Effector memory CD8-positive, alpha-beta T cell (primary cell): Measurements from ENCODE around the gene C1orf146.

Experiments used
- ATAC-seq: fragments of 150-1000 bp; cut with Tn5 transposase; replicated peaks from 2 replicates; pipeline ENCODE4 v1.10.0; 2021; ENCODE audit warnings: mild to moderate bottlenecking, moderate library complexity
- DNase-seq, 3 experiments: peaks; one replicate each; pipeline ENCODE4 v3.0.0; 2021
- H3K27ac Mint-ChIP-seq, 2 donors: one replicate each; pipeline ENCODE4 v1.8.0; 2022; ENCODE audit warnings: mild to moderate bottlenecking in 2 of 2, mixed read lengths in 2 of 2, moderate library complexity in 2 of 2
- H3K27me3 Mint-ChIP-seq, 2 donors: one replicate each; pipeline ENCODE4 v1.8.0; 2022; ENCODE audit warnings: mixed read lengths in 2 of 2
- H3K36me3 Mint-ChIP-seq: one replicate; pipeline ENCODE4 v1.8.0; 2022; ENCODE audit warnings: mild to moderate bottlenecking, moderate library complexity, mixed read lengths; ENCODE audit not compliant: insufficient read depth
- H3K4me1 Mint-ChIP-seq, 2 donors: one replicate each; pipeline ENCODE4 v1.8.0; 2022; ENCODE audit warnings: low read depth in 2 of 2, mixed read lengths in 2 of 2
- H3K4me3 Mint-ChIP-seq, 2 donors: one replicate each; pipeline ENCODE4 v1.8.0; 2022; ENCODE audit warnings: mild to moderate bottlenecking in 2 of 2, mixed read lengths in 2 of 2, moderate library complexity in 2 of 2
- H3K9me3 Mint-ChIP-seq, 2 donors: one replicate each; pipeline ENCODE4 v1.8.0; 2022; ENCODE audit warnings: mixed read lengths in 2 of 2
- total RNA-seq, 9 experiments: gene quantifications; one replicate each; lab custom pipeline; 2026; lab: John Stamatoyannopoulos, UW

C1orf146 gene, protein sequence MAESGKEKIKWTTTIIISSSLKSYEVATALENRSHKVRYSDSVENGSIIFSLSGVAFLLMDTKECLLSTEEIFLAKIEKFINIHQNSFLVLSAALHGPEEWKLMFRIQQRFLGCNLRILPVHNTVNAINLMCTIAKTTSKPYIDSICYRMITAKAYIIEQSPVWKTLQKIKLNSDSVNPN
- total RNA-seq: 0 to 0.12 (median 0) reads per million in 9 experiments

DNA sequence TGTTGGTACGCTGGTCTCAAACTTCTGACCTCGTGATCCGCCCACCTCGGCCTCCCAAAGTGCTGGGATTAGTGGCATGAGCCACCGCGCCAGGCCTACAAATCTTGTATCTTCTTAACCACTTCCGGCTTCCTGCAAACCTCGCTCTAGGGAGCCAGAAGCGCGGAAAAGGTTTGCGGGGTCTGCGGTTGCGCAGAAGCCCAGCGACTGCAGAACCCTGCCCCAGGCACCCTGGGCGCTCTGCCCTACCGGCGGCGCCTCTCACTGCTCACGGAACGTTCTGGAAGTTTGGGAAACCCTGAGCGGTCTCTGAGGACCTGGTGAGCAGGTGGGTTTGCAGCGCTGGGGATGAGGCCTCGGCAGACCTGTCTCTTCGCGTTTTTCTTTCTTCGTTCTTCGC, at the start of gene C1orf146:
C1orf146 (plus strand) TSS at position 195 of the 400 bp plus-strand sequence. CDS start 13,506 bp downstream, outside the sequence.
- Mint-ChIP-seq H3K4me1 (no peaks in the 10 kb centered on the region), H3K27ac (no peak within 1 kb of the TSS), H3K4me3 (no peak within 1 kb of the TSS), H3K9me3 (no peaks in the 10 kb centered on the region), H3K27me3 (peaks cover 7 to 18% of the 10 kb centered on the region in 2 donors), H3K36me3 (no peaks in the 10 kb centered on the region)
- ATAC-seq (no peak), DNase-seq (no peak)

DNA sequence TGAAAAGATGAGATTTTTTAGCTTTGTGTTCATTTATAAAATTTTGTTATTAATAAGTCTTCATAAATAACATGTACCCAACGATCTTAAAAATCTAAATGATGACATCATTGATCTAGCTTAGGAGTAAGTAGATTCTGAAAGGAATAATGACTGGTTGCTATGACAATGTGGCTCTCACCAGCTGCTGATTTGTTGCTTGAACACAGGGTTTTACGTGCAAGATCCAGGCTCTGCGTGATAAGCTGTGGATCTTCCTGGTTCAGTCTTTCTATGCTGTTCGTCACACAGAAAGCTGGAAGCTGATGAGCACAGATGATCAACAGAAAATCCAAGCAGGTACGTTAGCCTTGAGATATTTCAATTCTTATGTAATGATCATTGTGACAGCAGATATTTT, 49.1 kb upstream of the C1orf146 start:
- DNase-seq: no peak
- no peaks in the 10 kb centered on the region for H3K9me3 Mint-ChIP-seq
- H3K4me1 Mint-ChIP-seq: no peaks in the 10 kb centered on the region
- H3K36me3 Mint-ChIP-seq: peaks cover 3% of the 10 kb centered on the region
- ATAC-seq: no peak
- no peak overlapping the region for H3K27ac Mint-ChIP-seq
- no peaks in the 10 kb centered on the region for H3K27me3 Mint-ChIP-seq
- H3K4me3 Mint-ChIP-seq: no peak overlapping the region

DNA sequence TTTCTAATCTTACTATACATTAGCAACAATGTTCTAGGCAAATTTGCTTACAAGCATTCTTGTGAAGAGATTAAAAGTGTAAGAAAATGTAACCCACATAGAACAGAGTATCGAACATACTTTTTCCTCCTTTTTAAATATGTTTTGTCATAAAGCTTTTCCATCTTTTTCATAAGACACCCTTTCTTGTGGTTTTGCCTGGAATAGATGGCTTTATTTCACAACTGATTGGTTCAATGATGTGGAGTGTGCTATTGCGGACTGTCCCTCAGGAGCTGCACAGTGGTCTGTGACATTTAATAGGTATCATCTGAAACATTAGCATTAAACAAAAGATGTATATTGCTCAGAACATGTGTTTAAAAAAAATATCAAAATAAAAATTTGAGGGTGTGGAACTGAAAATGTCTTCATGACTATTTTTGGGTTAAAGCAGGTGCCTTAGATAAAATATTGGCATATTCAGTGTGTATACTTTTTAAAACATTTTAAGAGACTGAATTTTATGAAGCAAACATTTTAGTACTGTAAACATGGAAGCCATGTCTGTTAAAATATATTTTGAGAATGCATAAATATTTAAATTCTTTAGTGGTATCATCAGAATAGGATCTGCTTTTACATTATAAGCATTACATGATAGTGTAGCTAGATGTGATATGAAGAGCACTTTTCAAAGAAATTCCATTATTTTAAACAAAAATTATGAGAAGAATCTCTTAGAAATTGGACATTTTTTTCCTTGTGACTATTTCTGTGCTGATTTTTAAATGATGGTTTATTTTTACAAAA, 48.3 kb upstream of the C1orf146 start:
- Mint-ChIP-seq H3K36me3 (peaks cover 3% of the 10 kb centered on the region), H3K4me1 (no peaks in the 10 kb centered on the region), H3K27me3 (no peaks in the 10 kb centered on the region), H3K9me3 (no peaks in the 10 kb centered on the region), H3K27ac (no peak overlapping the region), H3K4me3 (no peak overlapping the region)
- DNase-seq (no peak), ATAC-seq (no peak)

DNA sequence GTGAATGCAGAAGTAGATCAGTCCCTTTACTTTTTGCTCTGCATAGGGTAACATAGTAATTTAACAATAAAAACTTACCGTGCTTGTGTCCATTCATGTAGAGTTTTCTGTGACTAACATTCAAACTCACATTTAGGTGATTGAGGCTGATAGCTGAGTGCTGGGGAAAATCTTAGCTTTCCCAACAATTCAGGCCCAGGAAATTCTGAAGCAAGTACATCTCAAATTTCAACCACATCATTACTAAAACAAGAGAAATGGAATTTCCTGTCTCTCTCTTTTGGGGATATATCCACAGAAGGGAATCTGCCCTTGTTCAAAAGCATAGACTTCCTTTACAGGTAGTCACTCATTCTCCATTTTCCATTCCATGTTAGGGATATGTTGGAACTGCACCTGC, 33.1 kb upstream of the C1orf146 start:
- Mint-ChIP-seq H3K9me3 (no peaks in the 10 kb centered on the region), H3K4me1 (no peaks in the 10 kb centered on the region), H3K36me3 (no peaks in the 10 kb centered on the region), H3K4me3 (no peak overlapping the region), H3K27ac (no peak overlapping the region), H3K27me3 (peaks cover under 1 to 8% of the 10 kb centered on the region in 2 donors)
- ATAC-seq (no peak), DNase-seq (no peak)

DNA sequence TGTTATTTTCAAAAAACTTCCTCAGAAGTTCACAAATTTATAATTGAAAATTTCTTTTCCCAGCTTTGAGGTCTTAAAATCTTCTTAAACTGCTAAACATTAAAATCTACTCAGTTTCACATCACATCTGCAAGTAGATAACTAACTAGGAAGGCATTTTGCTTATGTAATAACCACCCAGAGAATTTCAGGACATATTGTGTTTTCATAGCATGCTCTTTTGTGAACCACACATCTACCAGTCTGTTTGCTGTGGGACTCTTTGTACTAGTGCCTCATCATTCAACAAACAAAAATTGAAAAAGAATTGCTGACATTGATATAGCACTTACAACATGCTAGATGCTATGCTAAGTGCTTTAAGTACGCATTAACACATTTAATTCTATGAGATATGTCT, 31.6 kb upstream of the C1orf146 start:
- Mint-ChIP-seq H3K9me3 (no peaks in the 10 kb centered on the region), H3K27ac (no peak overlapping the region), H3K4me3 (no peak overlapping the region), H3K36me3 (no peaks in the 10 kb centered on the region), H3K27me3 (peaks cover 8% of the 10 kb centered on the region in 2 donors), H3K4me1 (no peaks in the 10 kb centered on the region)
- ATAC-seq (no peak), DNase-seq (no peak)

DNA sequence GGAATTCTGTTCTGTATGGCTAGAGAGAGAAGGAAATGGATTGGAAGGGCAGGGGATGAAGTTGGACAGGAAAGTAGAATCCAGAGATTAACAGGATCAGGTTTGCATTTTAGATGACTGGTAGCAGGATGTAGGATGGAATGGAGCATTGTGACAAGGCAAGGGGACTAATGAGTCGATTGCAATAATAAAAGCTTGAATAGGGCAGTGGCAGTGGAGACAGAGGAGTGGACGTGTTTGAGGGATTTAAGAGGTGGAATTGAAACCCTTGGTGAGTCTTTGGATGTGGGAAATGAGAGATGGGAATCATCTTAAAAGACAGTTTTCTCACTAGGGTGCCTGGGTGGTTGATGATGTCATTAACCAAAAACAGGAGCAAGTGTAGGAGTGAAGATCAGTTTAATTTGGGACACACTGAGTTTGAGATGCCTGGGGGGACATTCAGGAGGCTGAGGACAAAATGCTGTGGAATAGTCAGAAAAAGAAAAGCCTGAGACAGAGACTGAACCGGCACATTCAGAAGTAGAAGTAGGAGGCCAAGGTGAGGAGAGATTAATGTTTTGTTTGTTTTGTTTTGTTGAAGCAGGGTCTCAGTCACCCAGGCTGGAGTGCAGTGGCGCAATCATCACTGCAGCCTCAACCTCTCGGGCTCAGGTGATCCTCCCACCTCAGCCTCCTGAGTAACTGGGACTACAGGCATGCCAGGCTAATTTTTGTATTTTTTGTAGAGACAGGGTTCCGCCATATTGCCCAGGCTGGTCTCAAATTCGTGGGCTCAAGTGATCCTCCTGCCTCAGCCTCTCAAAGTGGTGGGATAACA, 29.1 kb upstream of the C1orf146 start:
- ATAC-seq: no peak
- no peaks in the 10 kb centered on the region for H3K9me3 Mint-ChIP-seq
- H3K4me3 Mint-ChIP-seq: no peak overlapping the region
- no peaks in the 10 kb centered on the region for H3K4me1 Mint-ChIP-seq
- no peaks in the 10 kb centered on the region for H3K36me3 Mint-ChIP-seq
- no peak for DNase-seq
- peaks cover 18 to 20% of the 10 kb centered on the region in 2 donors for H3K27me3 Mint-ChIP-seq
- no peak overlapping the region for H3K27ac Mint-ChIP-seq

DNA sequence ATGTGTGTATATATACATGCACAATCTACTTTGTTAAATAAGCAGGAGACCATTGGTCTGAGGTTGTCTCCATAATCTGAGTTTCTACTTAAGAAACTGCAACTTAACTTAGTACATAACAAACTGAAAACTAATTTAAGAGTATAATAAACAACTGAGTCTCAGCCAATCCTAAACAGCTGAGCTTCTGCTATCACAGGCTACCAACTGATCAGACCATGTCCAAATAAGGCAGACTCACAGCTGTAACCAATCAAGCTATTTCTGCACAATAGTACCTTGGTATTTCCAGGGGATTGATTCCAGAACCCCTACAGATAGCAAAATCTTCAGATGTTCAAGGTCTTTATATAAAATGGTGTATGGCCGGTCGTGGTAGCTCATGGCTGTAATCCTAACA, 26.0 kb upstream of the C1orf146 start:
- Mint-ChIP-seq H3K36me3 (no peaks in the 10 kb centered on the region), H3K27me3 (peaks cover 27 to 28% of the 10 kb centered on the region in 2 donors), H3K9me3 (no peaks in the 10 kb centered on the region), H3K27ac (no peak overlapping the region), H3K4me3 (no peak overlapping the region), H3K4me1 (peaks cover 0 to under 1% of the 10 kb centered on the region in 2 donors)
- ATAC-seq (no peak), DNase-seq (no peak)

DNA sequence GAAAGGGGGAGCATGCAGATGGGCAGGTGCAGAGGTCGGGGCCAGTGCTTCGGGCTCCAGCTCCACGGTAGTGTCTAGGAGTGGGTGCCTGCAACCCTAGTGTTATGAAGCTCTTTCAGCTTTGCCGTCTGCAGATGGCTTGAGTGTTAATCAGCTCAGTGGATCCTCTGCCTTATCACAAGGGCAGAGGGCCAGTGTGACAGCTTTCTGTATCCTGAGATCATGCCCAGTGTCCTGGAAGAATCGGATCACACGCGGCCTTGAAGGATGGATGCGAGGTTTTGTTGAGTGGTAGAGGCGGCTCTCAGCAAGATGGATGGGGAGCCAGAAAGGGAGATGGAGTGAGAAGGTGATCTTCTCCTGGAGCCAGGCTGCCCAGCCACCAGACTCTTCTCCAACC, 25.5 kb upstream of the C1orf146 start:
- Mint-ChIP-seq H3K9me3 (no peaks in the 10 kb centered on the region), H3K4me3 (no peak overlapping the region), H3K27me3 (peaks cover 27 to 28% of the 10 kb centered on the region in 2 donors), H3K36me3 (no peaks in the 10 kb centered on the region), H3K27ac (peak overlapping the region in 1 of 2 donors; percentile 47), H3K4me1 (peaks cover 0 to 2% of the 10 kb centered on the region in 2 donors)
- no peak for ATAC-seq
- no peak for DNase-seq

DNA sequence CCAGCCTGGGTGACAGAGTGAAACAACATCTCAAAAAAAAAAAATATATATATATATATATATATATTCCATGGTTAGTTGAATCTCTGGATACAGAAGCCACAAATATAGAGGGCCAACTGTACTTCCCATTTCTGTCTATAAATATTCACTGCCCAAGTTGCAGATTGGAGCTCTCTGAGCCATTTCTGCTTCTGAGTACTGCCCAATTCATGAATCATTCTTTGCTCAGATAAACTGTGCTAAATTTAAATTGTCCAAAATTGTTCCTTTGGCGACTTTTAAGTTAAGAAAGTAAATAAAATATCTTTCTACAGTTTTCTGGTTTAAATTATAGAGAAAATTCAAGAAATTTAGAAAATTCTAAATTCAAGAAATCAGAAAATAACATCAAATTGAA, 23.2 kb upstream of the C1orf146 start:
- peaks cover 0 to 2% of the 10 kb centered on the region in 2 donors for H3K4me1 Mint-ChIP-seq
- no peak overlapping the region for H3K4me3 Mint-ChIP-seq
- H3K36me3 Mint-ChIP-seq: no peaks in the 10 kb centered on the region
- peaks cover 20 to 27% of the 10 kb centered on the region in 2 donors for H3K27me3 Mint-ChIP-seq
- ATAC-seq: no peak
- H3K9me3 Mint-ChIP-seq: no peaks in the 10 kb centered on the region
- H3K27ac Mint-ChIP-seq: no peak overlapping the region
- DNase-seq: no peak

DNA sequence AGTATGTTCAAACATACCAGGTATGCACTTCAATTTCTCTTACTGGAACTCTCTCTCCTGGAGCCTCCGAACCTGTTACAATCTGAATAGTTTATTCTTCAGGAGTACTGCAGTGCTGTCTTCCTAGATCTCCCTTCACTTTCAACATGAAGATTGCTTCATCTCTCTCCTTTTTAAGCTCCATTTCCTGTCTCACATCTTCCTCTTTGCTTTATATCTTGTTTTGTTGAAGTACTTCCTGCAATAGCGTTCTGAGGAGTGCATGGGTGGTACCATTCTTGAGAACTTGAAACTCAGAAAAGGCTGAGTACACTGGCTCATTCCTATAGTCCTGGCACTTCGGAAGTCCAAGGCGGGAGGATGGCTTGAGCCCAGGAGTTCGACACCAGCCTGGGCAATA, 15.7 kb upstream of the C1orf146 start:
- DNase-seq: no peak
- Mint-ChIP-seq H3K27me3 (no peaks in the 10 kb centered on the region), H3K27ac (no peak overlapping the region), H3K4me1 (peaks cover 5 to 9% of the 10 kb centered on the region in 2 donors), H3K9me3 (no peaks in the 10 kb centered on the region), H3K4me3 (no peak overlapping the region), H3K36me3 (no peaks in the 10 kb centered on the region)
- no peak for ATAC-seq

DNA sequence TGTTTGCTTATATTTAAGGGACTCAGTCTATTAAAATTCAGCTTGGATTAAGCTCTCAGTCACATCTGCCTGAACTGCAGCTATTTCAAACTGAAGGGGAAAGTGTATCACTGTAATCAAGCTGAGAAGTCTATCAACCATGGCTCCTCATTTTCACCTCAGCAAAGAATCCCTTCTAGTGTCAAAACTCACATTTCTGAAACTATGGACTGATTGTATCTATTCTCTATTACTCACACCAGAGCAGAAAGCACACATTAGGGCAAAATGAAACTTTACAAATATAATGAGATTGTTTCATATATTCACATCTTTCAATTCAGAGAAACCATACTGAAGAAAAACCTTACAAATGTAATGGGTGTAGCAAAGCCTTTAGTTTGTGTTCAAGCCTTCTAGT, 14.6 kb upstream of the C1orf146 start:
- peaks cover 5 to 9% of the 10 kb centered on the region in 2 donors for H3K4me1 Mint-ChIP-seq
- no peaks in the 10 kb centered on the region for H3K27me3 Mint-ChIP-seq
- no peak for ATAC-seq
- no peaks in the 10 kb centered on the region for H3K9me3 Mint-ChIP-seq
- no peaks in the 10 kb centered on the region for H3K36me3 Mint-ChIP-seq
- H3K27ac Mint-ChIP-seq: no peak overlapping the region
- no peak for DNase-seq
- no peak overlapping the region for H3K4me3 Mint-ChIP-seq

DNA sequence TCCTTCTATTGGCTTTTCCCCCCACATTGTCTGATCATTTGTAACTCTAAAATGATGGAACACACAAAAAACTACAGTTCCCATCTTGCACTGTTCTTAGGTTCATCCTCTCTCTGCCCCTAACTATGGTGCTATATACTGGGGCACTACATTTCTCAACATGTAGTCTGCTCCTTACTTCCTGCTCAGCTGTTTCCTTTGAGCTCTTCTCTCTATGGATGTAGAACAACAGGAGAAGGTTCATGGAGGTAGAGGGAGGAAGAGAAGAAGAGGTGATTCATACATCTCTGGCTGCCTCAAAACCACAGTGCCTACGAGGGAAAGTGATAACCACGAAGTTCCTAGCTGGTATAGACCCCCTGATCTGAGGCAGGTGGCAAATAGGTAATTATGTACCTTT, 7.0 kb upstream of the C1orf146 start:
- Mint-ChIP-seq H3K27me3 (peaks cover 0 to 4% of the 10 kb centered on the region in 2 donors), H3K36me3 (no peaks in the 10 kb centered on the region), H3K27ac (no peak overlapping the region), H3K9me3 (no peaks in the 10 kb centered on the region), H3K4me1 (no peaks in the 10 kb centered on the region), H3K4me3 (no peak overlapping the region)
- ATAC-seq: no peak
- no peak for DNase-seq

DNA sequence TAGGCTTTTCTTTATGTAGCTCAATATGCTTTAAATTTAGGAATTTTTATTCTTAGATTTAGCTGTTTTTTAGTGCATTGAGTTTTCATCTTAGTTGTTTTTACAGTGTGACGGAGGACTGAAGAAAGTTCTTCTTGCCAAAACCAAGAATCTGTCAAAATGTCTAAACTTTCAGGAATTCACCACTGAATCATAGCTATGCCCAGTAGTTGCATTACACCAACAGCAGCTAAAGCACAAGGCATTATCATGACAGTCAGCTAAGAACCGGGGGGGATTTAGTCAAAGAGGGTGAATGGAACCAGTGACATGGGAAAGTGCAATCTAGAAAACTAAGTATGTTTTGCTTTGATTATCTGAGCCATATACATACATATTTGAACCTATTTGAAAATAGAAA, 6.5 kb upstream of the C1orf146 start:
- no peak overlapping the region for H3K4me3 Mint-ChIP-seq
- DNase-seq: no peak
- no peaks in the 10 kb centered on the region for H3K4me1 Mint-ChIP-seq
- peaks cover 0 to 7% of the 10 kb centered on the region in 2 donors for H3K27me3 Mint-ChIP-seq
- ATAC-seq: no peak
- no peaks in the 10 kb centered on the region for H3K36me3 Mint-ChIP-seq
- no peaks in the 10 kb centered on the region for H3K9me3 Mint-ChIP-seq
- H3K27ac Mint-ChIP-seq: no peak overlapping the region
